ENCODE measurements around the gene LRRC47. TPM values are rescaled to one million over a fixed set of nuclear protein-coding genes. Genes with fewer than 3 reads are reported as not detected.

Gene LRRC47
- total RNA-seq: 34.7 and 36.1 TPM in 2 replicates

DNA sequence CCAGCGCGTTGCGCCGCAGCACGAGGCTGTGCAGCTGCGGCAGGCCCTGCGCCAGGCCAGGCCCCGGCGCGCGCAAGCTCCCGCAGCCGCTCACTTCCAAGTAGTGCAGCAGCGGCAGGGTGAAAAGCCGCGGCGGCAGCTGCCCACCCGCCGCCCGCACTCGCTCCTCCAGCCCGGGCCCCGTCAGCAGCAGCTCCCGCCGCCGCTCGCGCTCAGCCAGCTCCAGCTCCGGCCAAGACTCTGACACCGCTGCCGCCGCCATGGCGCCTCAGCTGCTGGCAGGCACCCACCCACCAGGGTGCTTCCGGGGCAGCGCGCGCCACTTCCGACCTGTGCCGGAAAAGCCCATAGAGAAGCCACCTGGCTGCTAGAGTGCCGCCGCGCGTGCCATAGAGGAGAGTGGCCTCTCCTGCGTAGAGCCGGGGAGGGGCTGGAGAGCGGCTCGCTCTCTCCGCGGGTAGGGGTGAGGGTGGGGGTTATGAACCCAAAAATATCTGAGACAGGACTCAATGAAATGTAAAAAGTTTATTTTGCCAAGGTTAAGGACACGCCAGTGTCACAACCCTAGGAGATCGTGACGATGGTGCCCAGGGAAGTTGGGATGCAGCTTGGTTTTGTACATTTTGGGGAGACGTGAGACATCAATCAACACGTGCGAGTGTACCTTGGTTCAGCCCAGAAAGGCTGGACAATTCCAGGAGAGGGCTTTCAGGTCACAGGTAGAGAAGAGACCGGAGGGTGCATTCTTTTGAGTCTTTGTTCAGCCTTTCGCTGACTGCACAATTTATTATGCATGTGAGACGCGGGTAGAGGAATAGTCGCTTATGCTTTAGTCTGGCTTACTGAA is at the start of gene LRRC47:
TSS of gene LRRC47 (minus strand) at position 284 of the 847 bp plus-strand sequence. CDS start at position 262, 22 bp downstream.
- peak; percentile 75 for DNase-seq (ENCODE audit: low read depth, low spot score)

DNA sequence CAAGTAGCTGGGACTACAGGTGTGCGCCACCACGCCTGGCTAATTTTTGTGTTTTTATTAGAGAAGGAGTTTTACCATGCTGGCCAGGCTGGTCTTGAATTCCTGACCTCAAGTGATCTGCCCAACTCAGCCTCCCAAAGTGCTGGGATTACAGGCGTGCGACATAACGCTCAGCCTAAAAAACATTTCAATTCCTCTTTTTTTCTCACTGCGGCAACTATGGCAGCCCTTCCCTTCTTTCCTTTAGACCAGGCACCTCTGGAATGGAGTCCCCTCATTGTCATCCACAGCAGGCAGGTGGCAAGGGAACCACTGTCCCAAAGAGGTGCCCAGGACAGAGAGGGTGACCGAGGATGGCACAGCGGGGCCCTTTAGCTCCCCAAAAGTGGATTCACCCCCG is 46.6 kb upstream of the LRRC47 start:
- DNase-seq (ENCODE audit: low read depth, low spot score): no peak

DNA sequence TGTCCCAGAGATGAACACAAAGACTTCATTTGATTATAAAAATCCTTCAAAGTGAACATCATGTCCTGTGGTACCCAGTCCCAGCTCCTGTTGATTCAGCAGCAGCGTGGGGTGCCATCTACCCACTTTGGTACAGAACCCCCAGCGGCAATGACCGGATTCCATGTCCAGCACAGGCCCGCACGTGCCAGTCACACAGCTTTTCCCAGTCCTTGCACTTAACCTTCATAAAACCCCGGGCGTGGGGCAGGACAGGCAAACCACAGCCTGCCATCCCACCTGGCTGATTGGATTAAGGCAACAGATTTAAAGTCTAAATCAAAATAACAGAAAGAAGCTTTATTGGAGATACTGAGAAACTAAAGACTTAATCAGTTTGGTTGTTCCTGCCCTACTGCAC is 45.2 kb upstream of the LRRC47 start:
- no peak for DNase-seq (ENCODE audit: low read depth, low spot score)

DNA sequence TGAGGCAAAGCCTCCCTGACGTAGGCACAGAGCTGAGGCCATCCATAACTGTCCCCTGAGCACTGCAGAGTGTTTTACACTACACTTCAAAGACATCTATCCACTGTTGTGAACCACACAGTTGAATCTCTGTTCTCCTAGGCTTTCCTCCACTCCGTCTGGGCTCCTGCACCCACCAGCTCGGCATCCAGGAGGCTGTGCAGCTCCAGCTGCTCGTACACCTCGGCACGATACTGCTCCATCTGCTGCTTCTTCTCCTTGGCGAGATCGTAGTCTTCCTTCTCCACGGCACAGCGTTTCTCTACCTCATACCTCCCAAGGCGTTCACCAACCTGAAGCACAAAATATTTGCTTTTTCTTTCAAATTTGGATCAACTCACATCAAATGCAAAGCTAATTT is 42.5 kb upstream of the LRRC47 start:
- DNase-seq (ENCODE audit: low read depth, low spot score): no peak

DNA sequence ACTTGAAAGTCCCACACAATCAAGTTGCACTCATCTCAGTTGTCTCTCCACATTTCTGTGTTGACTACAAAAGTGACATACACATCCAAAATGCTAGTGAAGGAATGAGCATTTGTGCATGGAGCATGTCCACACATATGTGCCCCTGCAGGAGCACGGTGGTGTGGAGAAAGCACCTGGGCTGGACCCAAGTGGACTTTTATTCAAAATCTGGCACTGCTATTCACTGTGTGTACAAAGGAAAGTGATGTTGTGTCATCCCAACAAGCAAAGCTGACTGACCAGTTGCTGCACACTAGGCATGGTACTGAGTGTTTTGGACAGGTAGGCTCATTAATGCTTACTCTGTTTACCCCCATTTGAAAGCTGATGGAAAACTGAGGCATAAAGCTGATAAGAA is 41.4 kb upstream of the LRRC47 start:
- no peak for DNase-seq (ENCODE audit: low read depth, low spot score)

DNA sequence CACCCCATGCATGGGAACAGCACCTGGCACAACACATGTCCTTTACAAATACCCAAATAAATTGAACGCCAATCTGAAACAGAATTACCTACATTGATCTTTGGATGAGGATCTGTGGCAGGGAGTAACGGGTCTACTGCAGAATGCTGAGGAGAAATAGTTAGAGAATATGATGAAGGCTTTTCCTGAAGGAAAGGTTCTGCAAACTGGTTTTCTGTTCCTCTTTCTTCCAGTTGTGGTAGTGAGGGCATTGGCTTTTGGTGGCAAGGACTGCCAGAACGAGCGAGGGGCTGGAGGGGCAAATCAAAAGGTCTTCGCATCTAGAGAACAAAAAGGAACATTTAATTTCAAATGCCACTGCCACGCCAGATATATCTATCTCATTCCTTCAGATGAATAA is 40.9 kb upstream of the LRRC47 start:
- DNase-seq (ENCODE audit: low read depth, low spot score): no peak

DNA sequence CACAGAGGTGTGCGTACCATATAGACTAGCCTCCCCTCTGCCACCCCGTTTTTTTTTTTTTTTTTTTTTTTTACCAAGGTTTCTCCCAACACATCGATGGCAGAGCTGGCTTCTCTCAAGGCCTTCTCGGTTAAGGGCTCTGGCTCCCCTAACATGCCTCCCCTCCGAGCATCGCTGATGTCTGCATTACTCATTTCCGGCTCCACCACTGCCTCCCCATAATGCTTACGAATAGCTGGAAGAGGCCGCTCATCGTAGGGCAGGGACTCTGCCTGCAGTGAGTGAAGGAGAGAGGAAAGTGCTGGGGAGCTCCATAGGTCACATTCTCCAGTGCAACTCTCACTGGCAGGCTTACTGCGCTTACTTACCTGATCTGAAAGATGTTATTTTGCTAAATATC is 40.1 kb upstream of the LRRC47 start:
- peak; percentile 13 for DNase-seq (ENCODE audit: low read depth, low spot score)

DNA sequence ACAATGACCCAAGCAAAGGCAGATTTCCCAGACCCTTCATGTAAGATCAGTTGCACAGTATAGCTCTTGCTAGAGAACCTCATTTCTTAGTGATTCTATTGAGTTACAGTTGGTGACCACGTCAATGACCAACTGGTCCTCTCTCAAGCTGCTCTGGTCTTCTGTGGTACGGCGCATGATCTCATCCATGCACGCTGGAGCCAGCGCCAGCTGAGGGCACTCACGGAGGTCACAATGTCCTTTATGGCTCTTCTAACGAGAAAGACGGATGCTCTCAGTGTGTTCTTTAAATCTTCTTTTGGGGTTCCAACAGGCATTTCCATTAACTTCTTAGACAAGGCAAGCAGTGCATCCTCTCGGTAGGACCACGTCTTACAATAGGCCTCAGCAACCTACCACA is 38.4 kb upstream of the LRRC47 start:
- DNase-seq (ENCODE audit: low read depth, low spot score): no peak

DNA sequence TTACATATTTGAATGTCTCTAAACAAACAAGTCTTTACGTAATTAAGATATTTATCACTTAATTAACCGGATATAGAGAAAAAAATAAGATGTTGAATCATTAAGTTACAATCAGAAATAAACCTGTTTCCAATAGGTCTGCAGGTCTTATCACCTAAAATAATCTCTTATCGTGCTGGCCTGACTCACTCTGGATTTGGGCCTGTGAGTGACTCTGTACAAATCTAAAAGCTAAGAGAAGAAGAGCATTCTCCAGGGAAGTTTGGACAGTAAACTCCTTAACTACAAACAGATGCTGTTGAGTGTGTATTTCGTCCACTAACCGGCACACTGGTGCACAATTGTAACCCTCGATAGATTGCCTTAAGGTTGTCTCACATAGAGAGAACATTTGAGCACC is 35.4 kb upstream of the LRRC47 start:
- no peak for DNase-seq (ENCODE audit: low read depth, low spot score)

DNA sequence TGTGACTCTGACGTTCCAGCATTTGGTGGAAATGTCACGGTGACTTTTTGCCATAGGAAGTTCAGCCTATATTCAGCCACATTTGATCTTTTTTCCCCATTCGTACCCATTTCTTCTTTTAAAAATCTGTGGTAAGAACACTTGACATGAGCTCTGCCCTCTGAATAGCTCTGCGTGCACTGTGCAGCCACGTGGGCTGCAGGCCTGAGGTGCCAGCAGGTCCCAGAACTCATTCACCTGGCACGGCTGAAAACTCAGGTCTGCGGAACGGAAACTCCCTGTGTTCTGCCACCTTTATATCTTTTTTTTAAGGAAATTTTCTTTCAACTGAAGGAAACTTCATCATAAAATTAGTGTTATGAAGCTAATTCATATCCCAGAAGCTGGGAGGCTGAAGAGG is 32.1 kb upstream of the LRRC47 start:
- DNase-seq (ENCODE audit: low read depth, low spot score): no peak

DNA sequence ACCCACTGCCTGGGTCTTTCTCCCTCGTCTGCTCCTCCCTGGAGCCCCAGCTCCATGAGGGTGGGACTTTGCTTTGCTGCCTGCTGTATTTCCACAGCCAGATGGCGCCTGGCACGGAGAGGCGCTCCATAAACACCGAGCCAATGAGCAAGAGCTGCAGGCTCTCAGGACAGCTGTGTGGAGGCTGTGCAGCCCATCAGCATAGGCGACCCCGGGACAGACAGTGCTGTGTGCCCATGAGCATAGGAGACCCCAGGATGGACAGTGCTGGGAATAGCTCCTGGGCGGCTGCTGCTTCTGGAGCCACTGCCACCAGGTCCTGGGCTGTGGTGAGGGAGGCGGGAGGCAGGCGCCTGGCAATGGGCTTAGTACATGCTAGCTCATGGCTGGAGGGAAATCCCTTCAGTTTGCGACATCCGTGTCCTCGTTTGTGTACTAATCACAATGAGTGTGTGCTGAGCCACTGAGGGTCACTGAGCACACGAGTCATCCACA is 31.6 kb upstream of the LRRC47 start:
- no peak for DNase-seq (ENCODE audit: low read depth, low spot score)

DNA sequence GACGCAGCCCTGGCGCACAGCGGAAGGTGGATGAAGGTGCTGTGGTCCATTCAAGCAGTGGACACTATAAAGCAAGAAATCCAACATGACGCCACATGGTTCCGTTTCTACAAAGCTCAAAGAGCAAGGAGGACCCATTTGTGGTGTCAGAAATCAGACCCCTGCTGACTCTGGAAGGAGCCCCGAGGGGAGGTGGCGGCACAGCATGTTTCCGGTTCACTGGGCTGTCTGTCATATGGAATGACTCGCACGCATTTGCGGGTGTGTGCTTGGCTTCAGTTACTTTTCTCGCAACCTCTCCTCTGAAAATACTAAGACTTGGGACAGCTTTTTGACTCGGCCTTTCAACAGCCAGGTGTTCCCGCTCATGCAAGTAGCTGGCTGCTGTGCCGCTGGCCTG is 29.1 kb upstream of the LRRC47 start:
- DNase-seq (ENCODE audit: low read depth, low spot score): no peak

DNA sequence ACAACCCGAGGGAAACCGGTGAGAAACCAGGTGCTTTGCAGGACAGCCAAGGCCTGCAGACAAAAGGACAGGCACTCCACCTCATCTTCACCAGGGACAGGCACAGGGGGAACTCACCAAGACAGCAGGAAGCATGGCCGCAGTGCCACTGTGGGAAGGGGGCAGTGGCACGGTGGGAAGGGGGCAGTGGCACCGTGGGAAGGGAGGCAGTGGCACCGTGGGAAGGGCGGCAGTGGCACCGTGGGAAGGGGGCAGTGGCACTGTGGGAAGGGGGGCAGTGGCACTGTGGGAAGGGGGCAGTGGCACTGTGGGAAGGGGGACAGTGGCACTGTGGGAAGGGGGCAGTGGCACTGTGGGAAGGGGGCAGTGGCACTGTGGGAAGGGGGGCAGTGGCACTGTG is 28.4 kb upstream of the LRRC47 start:
- DNase-seq (ENCODE audit: low read depth, low spot score): no peak

DNA sequence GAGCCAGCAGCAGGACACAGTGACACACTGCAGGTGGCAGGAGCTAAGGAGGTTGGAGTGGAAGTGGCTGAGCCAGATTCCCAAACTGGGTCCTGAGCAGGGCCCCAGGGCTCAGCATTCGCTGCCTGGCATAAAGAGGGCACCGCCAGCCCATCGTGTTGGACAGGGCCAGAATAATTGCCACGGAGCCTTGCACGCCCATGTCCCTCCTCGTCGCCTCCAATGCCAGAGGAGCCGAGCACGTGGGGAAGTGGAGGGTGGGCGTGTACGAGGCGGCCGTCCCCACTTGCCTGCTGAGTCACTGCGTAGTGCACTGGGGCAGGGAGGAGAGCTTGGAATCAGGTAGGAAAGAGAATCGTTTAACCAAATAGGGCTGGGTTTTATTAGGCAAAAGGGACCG is 26.1 kb upstream of the LRRC47 start:
- DNase-seq (ENCODE audit: low read depth, low spot score): no peak

DNA sequence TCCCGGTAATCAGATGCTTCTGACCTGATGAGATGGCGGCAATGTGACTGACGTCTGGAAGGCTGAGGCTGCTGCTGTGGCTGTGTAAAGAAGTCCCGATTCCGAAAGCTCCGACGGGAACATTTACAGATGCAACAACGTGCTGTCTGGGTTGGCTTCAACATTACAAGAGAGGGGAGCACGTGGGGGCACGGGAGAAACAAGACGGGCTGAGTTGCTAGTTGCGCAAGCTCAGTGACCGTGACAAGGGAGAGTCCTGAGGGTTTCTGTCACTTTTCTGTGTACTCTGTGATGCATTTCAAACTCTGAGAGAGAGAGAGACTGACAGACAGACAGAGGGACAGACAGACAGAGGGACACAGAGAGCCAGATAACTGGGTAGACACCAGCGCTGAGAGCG is 25.6 kb upstream of the LRRC47 start:
- DNase-seq (ENCODE audit: low read depth, low spot score): no peak

DNA sequence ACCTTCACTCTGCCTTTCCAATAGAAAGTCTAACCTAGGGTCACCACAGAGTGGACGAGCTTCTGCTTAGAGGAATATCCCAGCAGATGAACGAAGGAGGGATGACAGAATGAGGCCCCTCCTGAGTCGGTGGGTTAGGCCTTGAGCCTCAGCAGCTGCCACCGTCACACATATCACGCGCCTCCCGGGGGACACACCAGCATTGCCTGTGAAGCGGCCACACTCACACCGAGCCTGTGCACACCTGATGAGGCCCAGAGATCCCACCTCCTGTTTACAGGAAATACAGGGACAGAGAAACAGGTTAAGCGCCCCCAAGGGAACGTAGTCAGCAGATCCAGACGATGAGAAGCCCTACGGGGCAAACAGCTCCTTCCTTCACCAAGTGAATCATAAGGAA is 25.1 kb upstream of the LRRC47 start:
- no peak for DNase-seq (ENCODE audit: low read depth, low spot score)

DNA sequence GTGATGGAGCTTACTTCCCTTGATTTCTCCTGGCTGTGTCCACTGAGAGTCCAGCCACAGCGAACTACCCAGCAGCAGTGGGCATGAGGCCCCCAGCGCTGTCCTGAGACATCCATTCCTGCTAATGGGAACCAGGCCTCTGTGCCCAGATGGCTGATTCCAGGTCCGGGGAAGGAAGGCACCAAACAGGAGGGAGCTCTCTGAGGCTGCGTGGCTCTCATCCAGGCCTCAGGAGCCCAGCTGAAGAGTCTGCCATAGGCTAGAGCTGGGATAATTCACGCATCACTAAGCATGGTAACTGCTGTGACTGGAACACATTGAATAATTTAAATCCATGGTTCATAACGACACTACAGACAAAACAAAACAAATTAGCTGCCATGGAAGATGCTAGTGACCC is 24.7 kb upstream of the LRRC47 start:
- DNase-seq (ENCODE audit: low read depth, low spot score): no peak

DNA sequence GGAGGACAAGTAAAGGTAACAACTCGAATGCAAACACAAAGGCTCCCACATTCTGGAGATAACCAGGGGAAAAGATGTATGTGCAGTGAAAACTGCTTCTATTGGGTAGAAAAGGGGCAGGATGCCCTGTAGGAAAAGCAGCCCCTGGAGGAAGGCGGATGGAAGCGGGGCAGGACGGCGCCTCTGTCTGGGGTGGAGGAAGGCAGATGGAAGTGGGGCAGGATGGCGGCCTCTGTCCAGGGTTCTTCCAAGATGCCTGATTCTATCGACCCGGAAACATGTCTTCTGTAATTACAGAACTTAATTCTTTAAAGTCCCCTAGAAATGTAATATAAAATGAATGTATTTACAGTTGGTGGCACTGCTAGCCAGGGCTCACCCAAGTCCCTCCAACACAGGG is 24.0 kb upstream of the LRRC47 start:
- DNase-seq (ENCODE audit: low read depth, low spot score): no peak

DNA sequence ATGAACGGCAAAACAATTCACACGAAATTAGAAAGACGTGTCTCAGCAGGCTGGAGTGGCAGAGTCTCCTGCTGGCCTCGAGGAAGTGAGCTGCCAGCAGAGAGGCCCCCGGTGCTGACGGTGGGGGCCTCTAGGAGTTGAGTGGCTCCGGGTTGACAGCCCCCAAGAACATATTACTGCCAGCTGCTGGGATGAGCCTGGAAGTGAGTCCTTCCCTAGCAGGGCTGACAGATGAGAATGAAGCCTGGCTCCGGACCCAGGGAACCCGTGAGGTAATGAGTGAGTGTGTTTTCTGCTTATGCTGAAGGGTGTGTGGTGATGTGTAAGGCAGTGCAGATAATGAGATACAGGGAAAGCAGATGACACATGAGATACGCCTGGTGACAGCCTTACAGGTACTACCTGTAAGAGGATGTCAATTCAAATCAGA is 23.5 kb upstream of the LRRC47 start:
- no peak for DNase-seq (ENCODE audit: low read depth, low spot score)

DNA sequence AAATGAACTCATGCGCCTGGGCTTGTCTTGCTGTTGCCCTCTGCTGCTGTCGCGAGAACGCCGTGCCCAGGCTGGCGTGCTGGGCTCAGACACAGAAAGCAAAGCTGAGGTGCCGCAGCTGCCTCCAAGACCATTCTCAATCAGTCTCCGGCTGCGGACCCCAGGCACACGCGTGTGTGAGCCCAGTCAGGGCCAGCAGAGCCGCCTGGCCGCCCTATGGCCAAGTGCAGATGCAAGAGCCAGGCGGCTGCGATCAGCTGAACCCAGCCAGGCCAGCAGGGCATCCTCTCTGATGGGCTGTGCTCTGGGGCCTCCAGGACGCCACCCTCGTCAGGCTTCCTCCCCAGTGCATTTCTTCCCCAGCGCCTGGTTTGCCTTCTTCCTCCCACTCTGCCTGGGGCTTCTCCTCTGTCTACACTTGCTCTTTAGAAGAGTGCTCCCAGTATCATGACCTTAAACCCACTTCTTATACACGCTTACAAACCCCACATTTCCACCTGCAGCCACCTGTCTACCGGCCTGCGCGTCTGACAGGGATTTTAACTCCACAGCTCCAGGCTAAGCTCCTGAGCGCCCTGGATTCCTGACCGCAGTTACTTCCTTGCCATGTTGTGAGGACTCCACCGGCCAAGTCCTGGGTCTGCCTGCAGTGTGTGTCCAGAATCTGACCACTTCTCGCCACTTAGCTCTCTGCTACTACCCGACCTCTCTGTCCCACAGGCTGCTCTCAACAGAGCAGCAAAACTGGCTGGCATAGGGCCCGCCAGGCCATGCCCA is 21.7 kb upstream of the LRRC47 start:
- DNase-seq (ENCODE audit: low read depth, low spot score): no peak

DNA sequence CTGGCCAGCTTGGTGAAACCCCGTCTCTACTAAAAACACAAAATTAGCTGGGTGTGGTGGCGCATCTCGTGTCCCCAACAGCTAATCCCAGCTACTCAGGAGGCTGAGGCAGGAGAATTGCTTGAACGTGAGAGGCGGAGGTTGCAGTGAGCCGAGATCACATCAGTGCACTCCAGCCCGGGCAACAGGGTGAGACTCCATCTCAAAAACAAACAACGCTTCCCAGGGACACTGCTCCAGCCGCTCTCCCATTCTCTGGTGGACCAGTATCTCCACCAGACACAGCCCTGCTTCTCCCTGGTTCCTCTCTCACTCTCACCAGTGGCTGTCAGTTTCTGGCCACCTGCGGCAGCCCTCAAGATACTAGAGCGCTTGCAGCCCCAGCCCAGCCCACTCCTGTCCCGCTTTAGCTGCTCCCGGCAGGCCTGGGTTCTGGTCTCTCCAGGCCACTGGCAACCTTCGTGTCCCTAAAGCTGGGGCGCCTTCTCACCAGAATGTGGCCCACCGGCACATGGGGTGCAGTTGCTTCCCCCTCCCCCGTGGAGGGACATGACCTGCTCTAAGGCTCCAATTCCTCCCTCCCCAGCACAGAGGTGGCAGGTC is 20.9 kb upstream of the LRRC47 start:
- DNase-seq (ENCODE audit: low read depth, low spot score): no peak

Data from pulmonary artery endothelial cell (primary cell).